H9 (cell line): Measurements from ENCODE around the gene CUL4A. TPM values are rescaled to one million over a fixed set of nuclear protein-coding genes. Genes with fewer than 3 reads are reported as not detected.
A peak's percentile ranks its signal among the peaks of the same experiment; 100 is the strongest.

Experiments used
- DNase-seq: peaks from one replicate; pipeline ENCODE4 v3.0.0-alpha.2; 2017
- H2AFZ ChIP-seq: one replicate; pipeline ENCODE4 v1.6.1; 2013; ENCODE audit warnings: mild to moderate bottlenecking, low read length, control low read depth, moderate library complexity
- H2AK5ac ChIP-seq: 2 replicates; pipeline ENCODE4 v1.6.1; 2013; ENCODE audit warnings: low read length, control low read depth, mixed read lengths; ENCODE audit not compliant: insufficient read length
- H2BK120ac ChIP-seq: one replicate; pipeline ENCODE4 v1.6.1; 2013; ENCODE audit warnings: low read depth, mild to moderate bottlenecking, low read length, control low read depth, inconsistent platforms; ENCODE audit not compliant: poor library complexity, severe bottlenecking
- H2BK12ac ChIP-seq: 2 replicates; pipeline ENCODE4 v1.6.1; 2013; ENCODE audit warnings: low read length, control low read depth, mixed read lengths, low read depth; ENCODE audit not compliant: insufficient read length
- H2BK15ac ChIP-seq: 2 replicates; pipeline ENCODE4 v1.6.1; 2013; ENCODE audit warnings: low read depth, low read length, control low read depth
- H2BK20ac ChIP-seq: one replicate; pipeline ENCODE4 v1.6.1; 2013; ENCODE audit warnings: low read depth, mild to moderate bottlenecking, low read length, control low read depth, inconsistent platforms; ENCODE audit not compliant: poor library complexity, severe bottlenecking
- H2BK5ac ChIP-seq: 2 replicates; pipeline ENCODE4 v1.6.1; 2013; ENCODE audit warnings: low read length, control low read depth, mixed read lengths; ENCODE audit not compliant: insufficient read length
- H3K14ac ChIP-seq: 2 replicates; pipeline ENCODE4 v1.6.1; 2013; ENCODE audit warnings: low read length, control low read depth; ENCODE audit not compliant: insufficient read depth
- H3K18ac ChIP-seq: 2 replicates; pipeline ENCODE4 v1.6.1; 2013; ENCODE audit warnings: low read depth, mild to moderate bottlenecking, mixed read lengths, low read length, control low read depth; ENCODE audit not compliant: insufficient read length
- H3K23ac ChIP-seq: 2 replicates; pipeline ENCODE4 v1.6.1; 2013; ENCODE audit warnings: low read length, control low read depth, mixed read lengths, low read depth; ENCODE audit not compliant: insufficient read length
- H3K23me2 ChIP-seq: 2 replicates; pipeline ENCODE4 v1.6.1; 2013; ENCODE audit warnings: low read depth, mild to moderate bottlenecking, mixed read lengths, low read length, control low read depth; ENCODE audit not compliant: insufficient read length, poor library complexity, severe bottlenecking
- H3K27ac ChIP-seq: 2 replicates; pipeline ENCODE4 v1.5.1; 2013; ENCODE audit warnings: low read length, control low read depth, mixed read lengths, low read depth; ENCODE audit not compliant: insufficient read length
- H3K27me3 ChIP-seq: 2 replicates; pipeline ENCODE4 v1.6.1; 2013; ENCODE audit warnings: low read length, control low read depth, inconsistent platforms; ENCODE audit not compliant: insufficient read depth
- H3K4ac ChIP-seq: 2 replicates; pipeline ENCODE4 v1.6.1; 2013; ENCODE audit warnings: low read depth, mild to moderate bottlenecking, control low read depth, inconsistent platforms, low read length, moderate library complexity
- H3K4me1 ChIP-seq: 2 replicates; pipeline ENCODE4 v1.6.1; 2013; ENCODE audit warnings: low read length, control low read depth, inconsistent platforms; ENCODE audit not compliant: insufficient read depth
- H3K4me2 ChIP-seq: 2 replicates; pipeline ENCODE4 v1.6.1; 2013; ENCODE audit warnings: low read length, control low read depth, mixed read lengths; ENCODE audit not compliant: insufficient read length, insufficient read depth
- H3K56ac ChIP-seq: 2 replicates; pipeline ENCODE4 v1.6.1; 2013; ENCODE audit warnings: low read depth, mild to moderate bottlenecking, mixed read lengths, low read length, control low read depth; ENCODE audit not compliant: insufficient read length
- H3K79me1 ChIP-seq: 2 replicates; pipeline ENCODE4 v1.6.1; 2013; ENCODE audit warnings: low read depth, mild to moderate bottlenecking, moderate library complexity, low read length, control low read depth, inconsistent platforms; ENCODE audit not compliant: insufficient read depth, poor library complexity, severe bottlenecking
- H3K79me2 ChIP-seq: 2 replicates; pipeline ENCODE4 v1.6.1; 2013; ENCODE audit warnings: low read length, control low read depth, inconsistent platforms; ENCODE audit not compliant: insufficient read depth
- H3K9ac ChIP-seq: 2 replicates; pipeline ENCODE4 v1.6.1; 2013; ENCODE audit warnings: low read length, control low read depth, mixed read lengths; ENCODE audit not compliant: insufficient read length; ENCODE audit errors: extremely low read depth
- H3K9me3 ChIP-seq: one replicate; pipeline ENCODE4 v1.6.1; 2013; ENCODE audit warnings: low read depth, low read length, inconsistent platforms; ENCODE audit not compliant: control insufficient read depth
- H3T11ph ChIP-seq: one replicate; pipeline ENCODE4 v1.6.1; 2013; ENCODE audit warnings: mild to moderate bottlenecking, low read length, control low read depth, inconsistent platforms
- H4K20me1 ChIP-seq: one replicate; pipeline ENCODE4 v1.6.1; 2013; ENCODE audit not compliant: control insufficient read depth, insufficient read length, insufficient read depth
- H4K5ac ChIP-seq: 2 replicates; pipeline ENCODE4 v1.6.1; 2013; ENCODE audit warnings: low read depth, mild to moderate bottlenecking, mixed read lengths, low read length, control low read depth; ENCODE audit not compliant: insufficient read length
- H4K8ac ChIP-seq: replicated peaks from 2 replicates; pipeline ENCODE4 v1.6.1; 2013; ENCODE audit warnings: low read length, control low read depth, mixed read lengths, low read depth; ENCODE audit not compliant: insufficient read length
- H4K91ac ChIP-seq: 2 replicates; pipeline ENCODE4 v1.6.1; 2013; ENCODE audit warnings: low read depth, mild to moderate bottlenecking, moderate library complexity, mixed read lengths, low read length, control low read depth; ENCODE audit not compliant: insufficient read length
- H3K27ac Mint-ChIP-seq, 3 experiments: 2 replicates in 2 of 3; 3 replicates in 1 of 3; pipeline ENCODE4 v1.8.0; 2020 to 2021; ENCODE audit warnings: mixed read lengths in 3 of 3, mild to moderate bottlenecking in 1 of 3, moderate library complexity in 1 of 3
- H3K27me3 Mint-ChIP-seq: 2 replicates; pipeline ENCODE4 v1.8.0; 2021; ENCODE audit warnings: low read depth, mild to moderate bottlenecking, moderate library complexity, mixed read lengths
- H3K36me3 Mint-ChIP-seq, 3 experiments: 2 replicates in 2 of 3; 3 replicates in 1 of 3; pipeline ENCODE4 v1.8.0; 2020 to 2021; ENCODE audit warnings: low read depth in 3 of 3, mixed read lengths in 3 of 3; ENCODE audit not compliant: insufficient read depth in 1 of 3
- H3K4me1 Mint-ChIP-seq, 2 experiments: 2 replicates each; pipeline ENCODE4 v1.8.0; 2020; ENCODE audit warnings: mixed read lengths in 2 of 2
- H3K4me3 Mint-ChIP-seq, 2 experiments: 2 replicates in 1 of 2; 3 replicates in 1 of 2; pipeline ENCODE4 v1.8.0; 2020 to 2021; ENCODE audit warnings: mild to moderate bottlenecking in 2 of 2, mixed read lengths in 2 of 2, moderate library complexity in 1 of 2
- H3K9me3 Mint-ChIP-seq, 2 experiments: 2 replicates in 1 of 2; 3 replicates in 1 of 2; pipeline ENCODE4 v1.8.0; 2020; ENCODE audit warnings: mild to moderate bottlenecking in 2 of 2, mixed read lengths in 2 of 2, moderate library complexity in 1 of 2
- WGBS: extraction: QIAGEN DNeasy Blood & Tissue Kit; methylation state at CpG from one replicate; pipeline ENCODE4 v1.1.7; 2013; ENCODE audit warnings: missing lambda C conversion rate, low lambda C conversion rate, mixed read lengths; ENCODE audit not compliant: insufficient read length; ENCODE audit errors: extremely low coverage; 5-methylcytosine and 5-hydroxymethylcytosine counted together
- total RNA-seq: library from RNA; stranded (reverse); gene quantifications from 2 replicates; pipeline ENCODE4 v1.2.1, GENCODE V29; 2021
- TF ChIP-seq, protein P1 (sequence below): fragments of 200-600 bp; sonication (generic); conservative IDR thresholded peaks from 3 replicates; pipeline ENCODE4 v1.8.0; 2021; ENCODE audit warnings: antibody characterized with exemption, mild to moderate bottlenecking

The CUL4A gene
- total RNA-seq, 1 experiment from 2014 or later = 97.9 TPM

DNA sequence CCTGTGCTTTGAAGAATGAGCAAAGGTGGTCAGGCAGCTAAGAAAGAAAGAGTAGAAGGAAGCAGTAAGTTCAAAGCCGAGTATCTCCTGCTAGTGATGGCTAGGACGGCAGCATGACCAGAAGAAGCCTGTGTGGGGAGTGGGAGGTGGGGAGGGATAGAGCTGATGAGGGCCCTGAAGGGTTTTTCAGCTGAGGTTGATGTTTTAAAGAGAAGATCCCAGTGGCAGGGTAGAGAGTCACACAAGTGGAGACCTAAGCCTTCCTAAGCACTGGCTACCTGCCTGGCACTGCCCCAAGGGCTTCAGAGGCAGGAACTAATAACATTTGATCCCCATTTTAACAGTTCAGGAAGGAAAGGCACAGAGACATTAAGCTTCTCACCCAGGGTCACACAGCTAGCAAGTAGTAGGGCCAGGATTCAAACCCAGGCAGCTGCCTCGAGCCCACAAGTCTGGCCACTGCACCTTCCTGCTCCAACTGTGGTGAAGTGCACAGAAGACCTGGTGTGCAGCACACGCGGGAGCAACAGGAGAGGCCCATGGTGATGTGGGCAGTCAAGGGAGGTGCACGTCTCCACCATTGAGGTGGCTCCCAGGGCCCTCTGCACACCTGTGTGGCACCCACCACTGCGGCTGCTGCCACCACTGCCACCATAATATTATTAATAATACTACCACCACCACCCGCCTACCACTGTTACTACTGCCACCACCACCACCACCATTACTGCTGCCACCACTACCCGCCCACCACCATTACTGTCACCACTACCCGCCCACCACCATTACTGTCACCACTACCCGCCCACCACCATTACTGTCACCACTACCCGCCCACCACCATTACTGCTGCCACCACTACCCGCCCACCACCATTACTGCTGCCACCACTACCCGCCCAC, 22.1 kb downstream of the CUL4A start:
- H4K91ac ChIP-seq = no peak overlapping the region
- H2BK15ac ChIP-seq = no peak overlapping the region
- no peak overlapping the region for H3K14ac ChIP-seq
- H3K36me3 Mint-ChIP-seq = peaks cover 28 to 83% (median 66%) of the 10 kb centered on the region in 3 experiments; a peak in 6 of 7 replicates
- H3K9ac ChIP-seq = no peak overlapping the region
- no peak overlapping the region for H3K23ac ChIP-seq
- no peak overlapping the region for H3K18ac ChIP-seq
- H3K27ac Mint-ChIP-seq = 0 out of 7 replicates have a peak overlapping the region, but pooled peaks of 1 of the 3 experiments have one; percentile 28
- H3K79me1 ChIP-seq = peaks cover 6% of the 10 kb centered on the region
- H3K79me2 ChIP-seq = peaks cover 5% of the 10 kb centered on the region; the same call in 1 of the 2 replicates
- TF ChIP-seq, protein P1, sequence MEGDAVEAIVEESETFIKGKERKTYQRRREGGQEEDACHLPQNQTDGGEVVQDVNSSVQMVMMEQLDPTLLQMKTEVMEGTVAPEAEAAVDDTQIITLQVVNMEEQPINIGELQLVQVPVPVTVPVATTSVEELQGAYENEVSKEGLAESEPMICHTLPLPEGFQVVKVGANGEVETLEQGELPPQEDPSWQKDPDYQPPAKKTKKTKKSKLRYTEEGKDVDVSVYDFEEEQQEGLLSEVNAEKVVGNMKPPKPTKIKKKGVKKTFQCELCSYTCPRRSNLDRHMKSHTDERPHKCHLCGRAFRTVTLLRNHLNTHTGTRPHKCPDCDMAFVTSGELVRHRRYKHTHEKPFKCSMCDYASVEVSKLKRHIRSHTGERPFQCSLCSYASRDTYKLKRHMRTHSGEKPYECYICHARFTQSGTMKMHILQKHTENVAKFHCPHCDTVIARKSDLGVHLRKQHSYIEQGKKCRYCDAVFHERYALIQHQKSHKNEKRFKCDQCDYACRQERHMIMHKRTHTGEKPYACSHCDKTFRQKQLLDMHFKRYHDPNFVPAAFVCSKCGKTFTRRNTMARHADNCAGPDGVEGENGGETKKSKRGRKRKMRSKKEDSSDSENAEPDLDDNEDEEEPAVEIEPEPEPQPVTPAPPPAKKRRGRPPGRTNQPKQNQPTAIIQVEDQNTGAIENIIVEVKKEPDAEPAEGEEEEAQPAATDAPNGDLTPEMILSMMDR = no peak
- no peak overlapping the region for H4K5ac ChIP-seq
- no peak overlapping the region for H2BK12ac ChIP-seq
- WGBS = no CpG with 5 or more reads among the region's 14 CpGs
- DNase-seq = no peak
- no peak overlapping the region for H3T11ph ChIP-seq
- no peak overlapping the region for H2AFZ ChIP-seq
- no peak overlapping the region for H2BK120ac ChIP-seq
- H3K27me3 ChIP-seq = no peaks in the 10 kb centered on the region
- H3K4me3 Mint-ChIP-seq = no peak overlapping the region; a peak in 1 of 5 replicates
- H3K56ac ChIP-seq = no peak overlapping the region
- H2BK5ac ChIP-seq = no peak overlapping the region
- H4K20me1 ChIP-seq = peaks cover 2% of the 10 kb centered on the region
- no peak overlapping the region for H3K27ac ChIP-seq
- H3K4ac ChIP-seq = no peak overlapping the region
- no peak overlapping the region for H3K4me2 ChIP-seq
- no peaks in the 10 kb centered on the region for H3K9me3 ChIP-seq
- no peak overlapping the region for H4K8ac ChIP-seq
- no peaks in the 10 kb centered on the region for H3K27me3 Mint-ChIP-seq
- H3K4me1 ChIP-seq = no peaks in the 10 kb centered on the region
- H3K9me3 Mint-ChIP-seq = no peaks in the 10 kb centered on the region
- no peaks in the 10 kb centered on the region for H3K23me2 ChIP-seq
- no peak overlapping the region for H2BK20ac ChIP-seq
- no peak overlapping the region for H2AK5ac ChIP-seq
- no peaks in the 10 kb centered on the region for H3K4me1 Mint-ChIP-seq
